Liver (tissue), 9 donors: ENCODE data around the gene TUBB8. TPM values are rescaled to one million over a fixed set of nuclear protein-coding genes. Genes with fewer than 3 reads are reported as not detected.

Experiments
- DNase-seq: peaks from one replicate; pipeline ENCODE4 v3.0.0-alpha.2; 2017; ENCODE audit warnings: low spot score
- H3K27ac ChIP-seq, 2 donors: one replicate each; pipeline ENCODE4 v1.7.0; 2013; ENCODE audit warnings: inconsistent platforms in 2 of 2, low read length in 2 of 2, control low read depth in 1 of 2, low read depth in 1 of 2, mild to moderate bottlenecking in 1 of 2
- H3K27me3 ChIP-seq, 4 donors: one replicate each; pipeline versions ENCODE4 v1.6.1 to v1.7.0; 2013; ENCODE audit warnings: low read length in 3 of 4, inconsistent platforms in 1 of 4, mild to moderate bottlenecking in 1 of 4, moderate library complexity in 1 of 4; ENCODE audit not compliant: control insufficient read depth in 4 of 4, insufficient read depth in 4 of 4
- H3K36me3 ChIP-seq, 4 donors: one replicate each; pipeline versions ENCODE4 v1.6.1 to v1.7.0; 2013; ENCODE audit warnings: low read length in 3 of 4, mild to moderate bottlenecking in 3 of 4, low read depth in 1 of 4, moderate library complexity in 1 of 4; ENCODE audit not compliant: control insufficient read depth in 4 of 4, insufficient read depth in 3 of 4
- H3K4me1 ChIP-seq, 4 donors: one replicate each; pipeline versions ENCODE4 v1.6.1 to v1.7.0; 2013; ENCODE audit warnings: low read length in 3 of 4, mild to moderate bottlenecking in 3 of 4, moderate library complexity in 1 of 4; ENCODE audit not compliant: control insufficient read depth in 4 of 4, insufficient read depth in 4 of 4
- H3K4me3 ChIP-seq, 3 donors: one replicate each; pipeline versions ENCODE4 v1.6.1 to v1.7.0; 2013; ENCODE audit warnings: low read length in 3 of 3, control low read depth in 1 of 3, low read depth in 1 of 3, mild to moderate bottlenecking in 1 of 3
- H3K9ac ChIP-seq, 2 donors: one replicate each; pipeline ENCODE4 v1.7.0; 2013; ENCODE audit warnings: low read length in 2 of 2, mild to moderate bottlenecking in 2 of 2, moderate library complexity in 2 of 2, control low read depth in 1 of 2, low read depth in 1 of 2
- H3K9me3 ChIP-seq, 4 donors: one replicate each; pipeline versions ENCODE4 v1.6.1 to v1.7.0; 2013; ENCODE audit warnings: low read length in 3 of 4; ENCODE audit not compliant: control insufficient read depth in 4 of 4
- ATF3 ChIP-seq: IDR thresholded peaks from 2 replicates; pipeline ENCODE4 v1.6.1; 2016; ENCODE audit warnings: antibody characterized with exemption
- CTCF ChIP-seq: fragments of 150-350 bp; IDR thresholded peaks from 2 replicates; pipeline ENCODE4 v1.5.1; 2017; ENCODE audit warnings: improper control_type of control experiment, low read depth, low read length; ENCODE audit not compliant: missing input control
- EGR1 ChIP-seq, 2 donors: IDR thresholded peaks; 2 replicates each; pipeline ENCODE4 v1.6.1; 2016 to 2018; ENCODE audit warnings: antibody characterized with exemption in 2 of 2, low read depth in 2 of 2
- FOXA1 ChIP-seq: IDR thresholded peaks from 2 replicates; pipeline ENCODE4 v1.6.1; 2016; ENCODE audit warnings: antibody characterized with exemption
- FOXA2 ChIP-seq: IDR thresholded peaks from 2 replicates; pipeline ENCODE4 v1.6.1; 2016; ENCODE audit warnings: antibody characterized with exemption
- GABPA ChIP-seq, 2 donors: IDR thresholded peaks in 1 of 2; conservative IDR thresholded peaks in 1 of 2; 2 replicates each; pipeline ENCODE4 v1.6.1; 2016; ENCODE audit warnings: antibody characterized with exemption in 2 of 2, mild to moderate bottlenecking in 1 of 2, moderate library complexity in 1 of 2
- HNF4A ChIP-seq, 2 donors: conservative IDR thresholded peaks; 2 replicates each; pipeline ENCODE4 v1.6.1; 2016; ENCODE audit warnings: antibody characterized with exemption in 2 of 2, mild to moderate bottlenecking in 2 of 2
- HNF4G ChIP-seq: IDR thresholded peaks from 2 replicates; pipeline ENCODE4 v1.6.1; 2016; ENCODE audit warnings: antibody characterized with exemption
- JUND ChIP-seq, 2 donors: IDR thresholded peaks; 2 replicates each; pipeline ENCODE4 v1.6.1; 2016; ENCODE audit warnings: antibody characterized with exemption in 2 of 2
- NR2F2 ChIP-seq: IDR thresholded peaks from 2 replicates; pipeline ENCODE4 v1.6.1; 2016; ENCODE audit warnings: antibody characterized with exemption
- RAD21 ChIP-seq, 2 donors: IDR thresholded peaks; 2 replicates each; pipeline ENCODE4 v1.6.1; 2016; ENCODE audit warnings: antibody characterized with exemption in 2 of 2, mild to moderate bottlenecking in 2 of 2
- REST ChIP-seq: IDR thresholded peaks from 2 replicates; pipeline ENCODE4 v1.6.1; 2016; ENCODE audit warnings: antibody characterized with exemption, mild to moderate bottlenecking
- RXRA ChIP-seq, 2 donors: IDR thresholded peaks; 2 replicates each; pipeline ENCODE4 v1.6.1; 2017 to 2018; ENCODE audit warnings: antibody characterized with exemption in 2 of 2, mild to moderate bottlenecking in 1 of 2
- SP1 ChIP-seq: IDR thresholded peaks from 2 replicates; pipeline ENCODE4 v1.6.1; 2018; ENCODE audit warnings: antibody characterized with exemption, mild to moderate bottlenecking
- TAF1 ChIP-seq: conservative IDR thresholded peaks from 2 replicates; pipeline ENCODE4 v1.6.1; 2016; ENCODE audit warnings: antibody characterized with exemption, mild to moderate bottlenecking
- YY1 ChIP-seq: IDR thresholded peaks from 2 replicates; pipeline ENCODE4 v1.6.1; 2016; ENCODE audit warnings: antibody characterized with exemption, mild to moderate bottlenecking
- ZBTB33 ChIP-seq: IDR thresholded peaks from 2 replicates; pipeline ENCODE4 v1.6.1; 2016; ENCODE audit warnings: antibody characterized with exemption
- WGBS: extraction: QIAGEN DNeasy Blood & Tissue Kit; methylation state at CpG from one replicate; pipeline ENCODE4 v1.1.7; 2013; 5-methylcytosine and 5-hydroxymethylcytosine counted together
- polyA plus RNA-seq, 2 donors: library from polyadenylated mRNA; stranded (reverse) in 1 of 2; unstranded in 1 of 2; fragments of 200-250 nt in 1 of 2; fragments of >200 nt in 1 of 2; fragmentation: Nextera tagmentation in 1 of 2; extraction: Ambion mirVana in 1 of 2; gene quantifications; one replicate each; pipeline versions ENCODE4 v1.2.1 to v1.2.3, GENCODE V29; 2013 to 2015
- total RNA-seq, 2 donors: library from RNA; depleted of rRNA; stranded (reverse); fragments of >200 nt; gene quantifications; one replicate each; pipeline ENCODE4 v1.2.3, GENCODE V29; 2014
- donor health status: healthy.
- donor health status: healthy.
- donor health status: healthy.
- donor health status: healthy.
- donor health status: healthy.

TUBB8 gene
- total and polyA plus RNA-seq, 4 donors = not detected

GRCh38 chr10:88253-88652, 39.2 kb upstream of the TUBB8 start:
- WGBS = 82% methylated on average over 4 of the region's 4 CpGs
- no peak overlapping the region for H3K27ac ChIP-seq
- no peaks in the 10 kb centered on the region for H3K27me3 ChIP-seq

GRCh38 chr10:87177-88080, 38.3 kb upstream of the TUBB8 start:
- Histone ChIP-seq H3K9ac (no peak overlapping the region), H3K4me3 (no peak overlapping the region), H3K9me3 (no peaks in the 10 kb centered on the region), H3K27me3 (no peaks in the 10 kb centered on the region), H3K27ac (no peak overlapping the region), H3K4me1 (no peaks in the 10 kb centered on the region), H3K36me3 (no peaks in the 10 kb centered on the region)
- WGBS = 77% methylated on average over 19 of the region's 19 CpGs
- no peak for DNase-seq
- TF ChIP-seq REST (no peak), SP1 (no peak), EGR1 (IDR thresholded peaks at IDR 0.05; ENCODE audit: low read depth in 2 of 2) (no peak), FOXA2 (no peak), JUND (IDR thresholded peaks at IDR 0.05) (no peak), HNF4A (conservative IDR thresholded peaks at IDR 0.05) (no peak), CTCF (no peak), FOXA1 (no peak)

More at GRCh38 chr10:88253-88652, 39.2 kb upstream of the TUBB8 start:
- TF ChIP-seq RAD21 (IDR thresholded peaks at IDR 0.05) = no peak
- TF ChIP-seq RXRA (IDR thresholded peaks at IDR 0.05) = no peak
- no peak for TF ChIP-seq NR2F2
- no peak for TF ChIP-seq YY1
- TF ChIP-seq SP1 = no peak
- TF ChIP-seq EGR1 (IDR thresholded peaks at IDR 0.05; ENCODE audit: low read depth in 2 of 2) = no peak
- TF ChIP-seq ATF3 = no peak
- TF ChIP-seq GABPA (IDR thresholded peaks at IDR 0.05 in 1 of 2, conservative IDR thresholded peaks at IDR 0.05 in 1 of 2) = no peak
- no peak for TF ChIP-seq FOXA2
- no peak for TF ChIP-seq HNF4G
- no peak for TF ChIP-seq ZBTB33
- TF ChIP-seq FOXA1 = no peak
- TF ChIP-seq CTCF = no peak
- no peak for TF ChIP-seq TAF1
- Histone ChIP-seq H3K36me3 (no peaks in the 10 kb centered on the region), H3K4me1 (no peaks in the 10 kb centered on the region), H3K4me3 (no peak overlapping the region), H3K9me3 (no peaks in the 10 kb centered on the region), H3K9ac (no peak overlapping the region)
- DNase-seq = no peak
